HepG2 (cell line): ENCODE data around the gene ZNF629. TPM values are rescaled to one million over a fixed set of nuclear protein-coding genes. Genes with fewer than 3 reads are reported as not detected.

ENCODE experiments used
- EZH2 ChIP-seq: conservative IDR thresholded peaks from 2 replicates; pipeline ENCODE4 v1.6.1; 2012; ENCODE audit warnings: mild to moderate bottlenecking, low read depth, low read length, moderate library complexity
- HOXA5 ChIP-seq: sonication (generic); formaldehyde crosslinking; IDR thresholded peaks from 2 replicates; pipeline ENCODE4 v1.4.0; 2020; ENCODE audit warnings: missing genetic modification reagents
- KMT2B ChIP-seq: IDR thresholded peaks from 2 replicates; pipeline ENCODE4 v1.6.1; 2016; ENCODE audit warnings: missing genetic modification reagents, missing compliant biosample characterization
- MXI1 ChIP-seq: IDR thresholded peaks from 3 replicates; pipeline ENCODE4 v1.6.1; 2012; ENCODE audit warnings: low read depth, low read length, inconsistent platforms, borderline replicate concordance
- RBM39 ChIP-seq: fragments of 200-400 bp; formaldehyde crosslinking; IDR thresholded peaks from one replicate; pipeline ENCODE4 v1.6.1; 2018; ENCODE audit warnings: antibody characterized with exemption, mild to moderate bottlenecking, low read depth, low read length; ENCODE audit not compliant: poor library complexity, severe bottlenecking
- SMAD3 ChIP-seq: sonication (generic); formaldehyde crosslinking; IDR thresholded peaks from 2 replicates; pipeline ENCODE4 v1.4.0; 2020; ENCODE audit warnings: missing genetic modification reagents
- TBX2 ChIP-seq: sonication (generic); formaldehyde crosslinking; IDR thresholded peaks from 2 replicates; pipeline ENCODE4 v1.5.0; 2020; ENCODE audit warnings: missing genetic modification reagents, mild to moderate bottlenecking, borderline replicate concordance
- TEAD3 ChIP-seq: optimal IDR thresholded peaks from 2 replicates; pipeline ENCODE3; 2016; ENCODE audit warnings: borderline replicate concordance
- TRIM24 ChIP-seq: sonication (generic); formaldehyde crosslinking; IDR thresholded peaks from 2 replicates; pipeline ENCODE4 v1.8.0; 2022; ENCODE audit warnings: mild to moderate bottlenecking, missing genetic modification reagents
- YY1 ChIP-seq: IDR thresholded peaks from 2 replicates; pipeline ENCODE4 v1.6.1; 2011; ENCODE audit warnings: low read length, low read depth, moderate library complexity, mild to moderate bottlenecking; ENCODE audit not compliant: insufficient read depth, insufficient replicate concordance
- ZNF17 ChIP-seq: sonication (generic); formaldehyde crosslinking; IDR thresholded peaks from 2 replicates; pipeline ENCODE4 v1.5.0; 2020; ENCODE audit warnings: mild to moderate bottlenecking, missing genetic modification reagents
- ZNF180 ChIP-seq: sonication (generic); formaldehyde crosslinking; IDR thresholded peaks from 2 replicates; pipeline ENCODE4 v1.4.0; 2020; ENCODE audit warnings: low read depth, missing genetic modification reagents, borderline replicate concordance
- polyA plus RNA-seq, 8 experiments: library from polyadenylated mRNA; depleted of rRNA in 3 of 8; stranded (reverse) in 7 of 8; unstranded in 1 of 8; fragments of >200 nt; fragmentation: Illumina TruSeq in 4 of 8; extraction: Trizol in 4 of 8; gene quantifications; 2 replicates each; pipeline versions ENCODE4 v1.2.1 to v1.2.3, GENCODE V29; 2011 to 2016; ENCODE audit warnings: low read depth in 4 of 8, missing spikeins in 1 of 8, mixed read lengths in 1 of 8; ENCODE audit not compliant: insufficient read depth in 1 of 8
- total RNA-seq, 5 experiments: library from RNA; depleted of rRNA; stranded (reverse); fragments of >200 nt; fragmentation: Illumina TruSeq; extraction: Trizol; gene quantifications; 2 replicates each; pipeline ENCODE4 v1.2.3, GENCODE V29; 2016; ENCODE audit warnings: low read depth in 1 of 5
- TF ChIP-seq, protein P1 (sequence below): IDR thresholded peaks from 2 replicates; pipeline ENCODE4 v1.6.1; 2016; ENCODE audit warnings: low read depth
- TF ChIP-seq, protein P2 (sequence below): sonication (generic); formaldehyde crosslinking; IDR thresholded peaks from 2 replicates; pipeline ENCODE4 v1.4.0; 2020; ENCODE audit warnings: mild to moderate bottlenecking, missing genetic modification reagents
- TF ChIP-seq, protein P3 (sequence below), 2 experiments: fragments of 450-650 bp in 1 of 2; sonication (generic) in 1 of 2; formaldehyde crosslinking; IDR thresholded peaks; 2 replicates each; pipeline versions ENCODE4 v1.5.0 to v1.8.0; 2020 to 2022; ENCODE audit warnings: mild to moderate bottlenecking in 1 of 2, missing genetic modification reagents in 1 of 2
- TF ChIP-seq, protein P4 (sequence below): sonication (generic); formaldehyde crosslinking; IDR thresholded peaks from 2 replicates; pipeline ENCODE4 v1.4.0; 2020; ENCODE audit warnings: mild to moderate bottlenecking, missing genetic modification reagents
- TF ChIP-seq, protein P5 (sequence below): sonication (generic); formaldehyde crosslinking; conservative IDR thresholded peaks from 2 replicates; pipeline ENCODE4 v1.8.0; 2022; ENCODE audit warnings: low read depth, missing genetic modification reagents
- TF ChIP-seq, protein P6 (sequence below): sonication (generic); formaldehyde crosslinking; IDR thresholded peaks from 2 replicates; pipeline ENCODE4 v1.5.1; 2020; ENCODE audit warnings: missing genetic modification reagents, mild to moderate bottlenecking, borderline replicate concordance

ZNF629 gene
- total and polyA plus RNA-seq, 2 of the 13 experiments (the other 11 are each of a cell fraction or from before 2014, with no cell fraction given): 6.1 to 16.5 TPM

DNA sequence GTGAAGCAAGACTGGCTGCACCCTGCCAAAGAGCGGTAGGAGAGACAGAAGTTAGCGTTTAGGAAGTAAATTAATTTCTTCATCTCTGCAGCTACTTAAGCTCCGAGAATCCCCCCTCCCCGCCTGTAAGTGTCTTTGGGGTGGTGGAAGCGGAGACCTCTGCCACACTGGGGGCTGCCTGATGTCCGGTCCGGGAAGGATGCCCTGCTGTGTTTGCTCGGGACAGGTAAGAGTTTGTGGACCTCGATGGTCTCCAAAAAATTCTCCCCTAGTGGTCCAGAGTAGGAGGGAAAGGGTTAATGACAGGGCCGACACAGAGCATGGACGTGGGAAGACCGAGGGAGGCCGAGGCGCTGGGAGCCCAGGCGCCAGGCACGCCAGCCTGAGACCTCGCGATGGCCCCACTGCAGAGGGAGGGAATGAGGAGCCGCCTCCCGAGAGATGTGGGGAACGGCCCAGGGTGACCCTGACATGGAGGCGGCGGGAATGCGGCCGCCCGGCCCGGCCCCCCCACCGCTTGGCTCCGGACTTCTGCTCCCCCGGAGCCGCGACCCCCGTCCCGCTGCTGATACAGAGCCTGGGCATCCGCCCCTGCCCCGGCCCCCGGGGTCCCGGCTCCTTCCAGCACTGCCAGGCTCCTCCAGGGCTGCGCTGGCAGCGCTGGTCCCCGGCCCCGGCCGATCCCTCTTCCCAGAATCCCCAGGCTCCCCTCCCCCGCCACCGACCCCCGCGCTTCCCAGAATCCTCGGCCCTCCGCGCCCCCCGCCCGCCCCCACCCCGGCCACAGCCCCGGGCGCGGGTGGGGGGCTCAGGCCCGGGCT is 680 bp downstream of the ZNF629 start (continued):
- TF ChIP-seq, protein P1, sequence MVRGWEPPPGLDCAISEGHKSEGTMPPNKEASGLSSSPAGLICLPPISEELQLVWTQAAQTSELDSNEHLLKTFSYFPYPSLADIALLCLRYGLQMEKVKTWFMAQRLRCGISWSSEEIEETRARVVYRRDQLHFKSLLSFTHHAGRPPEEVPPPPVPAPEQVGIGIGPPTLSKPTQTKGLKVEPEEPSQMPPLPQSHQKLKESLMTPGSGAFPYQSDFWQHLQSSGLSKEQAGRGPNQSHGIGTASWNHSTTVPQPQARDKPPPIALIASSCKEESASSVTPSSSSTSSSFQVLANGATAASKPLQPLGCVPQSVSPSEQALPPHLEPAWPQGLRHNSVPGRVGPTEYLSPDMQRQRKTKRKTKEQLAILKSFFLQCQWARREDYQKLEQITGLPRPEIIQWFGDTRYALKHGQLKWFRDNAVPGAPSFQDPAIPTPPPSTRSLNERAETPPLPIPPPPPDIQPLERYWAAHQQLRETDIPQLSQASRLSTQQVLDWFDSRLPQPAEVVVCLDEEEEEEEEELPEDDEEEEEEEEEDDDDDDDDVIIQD (CRISPR knock-in tag): no peak
- TF ChIP-seq YY1: peak; percentile 62
- TF ChIP-seq ZNF17: no peak
- TF ChIP-seq KMT2B (CRISPR knock-in tag): no peak
- TF ChIP-seq ZNF180 (CRISPR knock-in tag): no peak
- TF ChIP-seq, protein P2, sequence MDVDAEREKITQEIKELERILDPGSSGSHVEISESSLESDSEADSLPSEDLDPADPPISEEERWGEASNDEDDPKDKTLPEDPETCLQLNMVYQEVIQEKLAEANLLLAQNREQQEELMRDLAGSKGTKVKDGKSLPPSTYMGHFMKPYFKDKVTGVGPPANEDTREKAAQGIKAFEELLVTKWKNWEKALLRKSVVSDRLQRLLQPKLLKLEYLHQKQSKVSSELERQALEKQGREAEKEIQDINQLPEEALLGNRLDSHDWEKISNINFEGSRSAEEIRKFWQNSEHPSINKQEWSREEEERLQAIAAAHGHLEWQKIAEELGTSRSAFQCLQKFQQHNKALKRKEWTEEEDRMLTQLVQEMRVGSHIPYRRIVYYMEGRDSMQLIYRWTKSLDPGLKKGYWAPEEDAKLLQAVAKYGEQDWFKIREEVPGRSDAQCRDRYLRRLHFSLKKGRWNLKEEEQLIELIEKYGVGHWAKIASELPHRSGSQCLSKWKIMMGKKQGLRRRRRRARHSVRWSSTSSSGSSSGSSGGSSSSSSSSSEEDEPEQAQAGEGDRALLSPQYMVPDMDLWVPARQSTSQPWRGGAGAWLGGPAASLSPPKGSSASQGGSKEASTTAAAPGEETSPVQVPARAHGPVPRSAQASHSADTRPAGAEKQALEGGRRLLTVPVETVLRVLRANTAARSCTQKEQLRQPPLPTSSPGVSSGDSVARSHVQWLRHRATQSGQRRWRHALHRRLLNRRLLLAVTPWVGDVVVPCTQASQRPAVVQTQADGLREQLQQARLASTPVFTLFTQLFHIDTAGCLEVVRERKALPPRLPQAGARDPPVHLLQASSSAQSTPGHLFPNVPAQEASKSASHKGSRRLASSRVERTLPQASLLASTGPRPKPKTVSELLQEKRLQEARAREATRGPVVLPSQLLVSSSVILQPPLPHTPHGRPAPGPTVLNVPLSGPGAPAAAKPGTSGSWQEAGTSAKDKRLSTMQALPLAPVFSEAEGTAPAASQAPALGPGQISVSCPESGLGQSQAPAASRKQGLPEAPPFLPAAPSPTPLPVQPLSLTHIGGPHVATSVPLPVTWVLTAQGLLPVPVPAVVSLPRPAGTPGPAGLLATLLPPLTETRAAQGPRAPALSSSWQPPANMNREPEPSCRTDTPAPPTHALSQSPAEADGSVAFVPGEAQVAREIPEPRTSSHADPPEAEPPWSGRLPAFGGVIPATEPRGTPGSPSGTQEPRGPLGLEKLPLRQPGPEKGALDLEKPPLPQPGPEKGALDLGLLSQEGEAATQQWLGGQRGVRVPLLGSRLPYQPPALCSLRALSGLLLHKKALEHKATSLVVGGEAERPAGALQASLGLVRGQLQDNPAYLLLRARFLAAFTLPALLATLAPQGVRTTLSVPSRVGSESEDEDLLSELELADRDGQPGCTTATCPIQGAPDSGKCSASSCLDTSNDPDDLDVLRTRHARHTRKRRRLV: no peak
- no peak for TF ChIP-seq EZH2
- peak; percentile 42; the same call in 1 of the 2 replicates for TF ChIP-seq HOXA5 (CRISPR knock-in tag)
- no peak for TF ChIP-seq RBM39
- TF ChIP-seq, protein P3, sequence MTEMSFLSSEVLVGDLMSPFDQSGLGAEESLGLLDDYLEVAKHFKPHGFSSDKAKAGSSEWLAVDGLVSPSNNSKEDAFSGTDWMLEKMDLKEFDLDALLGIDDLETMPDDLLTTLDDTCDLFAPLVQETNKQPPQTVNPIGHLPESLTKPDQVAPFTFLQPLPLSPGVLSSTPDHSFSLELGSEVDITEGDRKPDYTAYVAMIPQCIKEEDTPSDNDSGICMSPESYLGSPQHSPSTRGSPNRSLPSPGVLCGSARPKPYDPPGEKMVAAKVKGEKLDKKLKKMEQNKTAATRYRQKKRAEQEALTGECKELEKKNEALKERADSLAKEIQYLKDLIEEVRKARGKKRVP (CRISPR knock-in tag; IDR thresholded peaks at IDR 0.05): no peak
- TF ChIP-seq MXI1: 0 out of 3 replicates have a peak, but pooled peaks have one; percentile 40
- TF ChIP-seq TRIM24: no peak
- TF ChIP-seq, protein P4, sequence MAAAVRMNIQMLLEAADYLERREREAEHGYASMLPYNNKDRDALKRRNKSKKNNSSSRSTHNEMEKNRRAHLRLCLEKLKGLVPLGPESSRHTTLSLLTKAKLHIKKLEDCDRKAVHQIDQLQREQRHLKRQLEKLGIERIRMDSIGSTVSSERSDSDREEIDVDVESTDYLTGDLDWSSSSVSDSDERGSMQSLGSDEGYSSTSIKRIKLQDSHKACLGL: peak; percentile 64; the same call in 1 of the 2 replicates
- TF ChIP-seq, protein P5, sequence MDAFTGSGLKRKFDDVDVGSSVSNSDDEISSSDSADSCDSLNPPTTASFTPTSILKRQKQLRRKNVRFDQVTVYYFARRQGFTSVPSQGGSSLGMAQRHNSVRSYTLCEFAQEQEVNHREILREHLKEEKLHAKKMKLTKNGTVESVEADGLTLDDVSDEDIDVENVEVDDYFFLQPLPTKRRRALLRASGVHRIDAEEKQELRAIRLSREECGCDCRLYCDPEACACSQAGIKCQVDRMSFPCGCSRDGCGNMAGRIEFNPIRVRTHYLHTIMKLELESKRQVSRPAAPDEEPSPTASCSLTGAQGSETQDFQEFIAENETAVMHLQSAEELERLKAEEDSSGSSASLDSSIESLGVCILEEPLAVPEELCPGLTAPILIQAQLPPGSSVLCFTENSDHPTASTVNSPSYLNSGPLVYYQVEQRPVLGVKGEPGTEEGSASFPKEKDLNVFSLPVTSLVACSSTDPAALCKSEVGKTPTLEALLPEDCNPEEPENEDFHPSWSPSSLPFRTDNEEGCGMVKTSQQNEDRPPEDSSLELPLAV: no peak
- TF ChIP-seq SMAD3 (CRISPR knock-in tag): no peak
- peak; percentile 50 for TF ChIP-seq TEAD3
- no peak for TF ChIP-seq TBX2 (CRISPR knock-in tag)
- TF ChIP-seq, protein P6, sequence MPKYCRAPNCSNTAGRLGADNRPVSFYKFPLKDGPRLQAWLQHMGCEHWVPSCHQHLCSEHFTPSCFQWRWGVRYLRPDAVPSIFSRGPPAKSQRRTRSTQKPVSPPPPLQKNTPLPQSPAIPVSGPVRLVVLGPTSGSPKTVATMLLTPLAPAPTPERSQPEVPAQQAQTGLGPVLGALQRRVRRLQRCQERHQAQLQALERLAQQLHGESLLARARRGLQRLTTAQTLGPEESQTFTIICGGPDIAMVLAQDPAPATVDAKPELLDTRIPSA: no peak; the same call in 1 of the 2 replicates
